G401.6 (cell line): ENCODE data around the gene TANGO2.

Source experiments
- FAIRE-seq: peaks from 2 replicates; lab custom pipeline; 2012; peaks lifted over from hg19 to GRCh38; lab: Jason Lieb, UNC

The TANGO2 gene

DNA sequence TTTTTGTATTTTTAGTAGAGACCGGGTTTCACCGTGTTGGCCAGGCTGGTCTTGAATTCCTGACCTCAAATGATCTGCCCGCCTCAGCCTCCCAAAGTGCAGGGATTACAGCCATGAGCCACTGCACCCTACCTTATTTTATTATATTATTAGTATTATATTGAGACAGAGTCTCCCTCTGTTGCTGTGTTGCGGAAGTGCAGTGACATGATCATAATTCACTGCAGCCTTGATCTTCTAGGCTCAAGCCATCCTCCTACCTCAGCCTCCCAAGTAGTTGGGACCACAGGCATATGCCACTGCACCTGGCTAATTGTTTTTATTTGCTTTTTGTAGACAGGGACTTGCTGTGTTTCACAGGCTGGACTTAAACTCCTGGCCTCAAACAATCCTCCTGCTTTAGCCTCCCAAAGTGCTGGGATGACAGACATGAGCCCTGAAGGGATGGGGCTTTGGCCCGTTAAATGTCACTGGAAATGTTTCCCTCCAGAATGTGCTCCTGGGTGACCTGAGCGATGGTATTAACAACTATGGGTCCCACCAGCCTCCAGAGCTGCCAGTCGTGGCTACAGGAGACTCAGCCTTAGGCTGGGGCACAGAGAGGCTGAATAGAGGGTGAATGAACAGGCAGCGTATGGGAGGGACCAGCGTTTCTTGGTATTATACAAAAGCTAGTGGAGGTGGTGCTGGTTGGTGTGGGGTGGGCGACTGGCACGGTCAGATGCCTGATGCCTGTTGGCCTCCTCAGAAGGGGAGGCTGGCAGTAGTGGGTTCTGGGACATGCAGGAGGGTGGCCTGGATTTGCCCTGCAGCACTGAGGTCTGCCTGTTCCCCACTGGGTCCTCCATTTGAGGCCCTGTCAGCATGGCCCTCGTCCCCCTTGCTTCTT is 7.3 kb downstream of the TANGO2 start:
- FAIRE-seq = no peak

DNA sequence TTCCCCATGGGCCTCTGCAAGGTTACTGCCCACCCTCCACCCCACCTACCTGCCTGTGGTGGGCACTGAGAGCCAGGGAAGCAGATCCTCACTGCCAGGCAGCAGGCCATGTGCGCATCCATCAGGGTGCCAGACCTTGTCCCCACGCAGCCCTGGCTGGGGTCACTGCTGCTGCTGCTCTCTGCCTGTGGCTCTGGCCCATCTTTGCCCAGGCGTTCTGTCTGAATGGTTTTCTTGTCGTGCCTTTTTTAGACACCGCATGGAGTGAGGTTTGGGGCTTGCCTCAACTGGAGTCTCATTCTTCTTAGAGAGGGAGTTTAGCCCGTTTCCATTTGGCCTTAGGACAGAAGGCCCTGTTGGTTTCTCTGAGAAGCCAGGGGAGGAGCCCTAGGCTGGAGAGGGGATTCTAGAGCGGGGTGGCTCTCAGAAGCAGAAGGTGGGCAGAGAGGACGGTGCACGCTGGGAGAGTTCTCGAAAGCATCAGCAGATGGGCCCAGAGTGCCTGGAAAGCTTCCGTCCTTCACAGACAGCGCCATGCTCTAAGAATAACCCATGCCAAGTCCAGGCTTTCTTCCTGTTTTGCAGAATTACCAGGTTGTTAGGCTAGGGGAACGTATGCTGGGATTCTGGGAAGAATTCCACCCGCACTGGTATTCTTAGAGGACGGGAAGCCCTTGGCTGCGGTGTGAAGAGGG is 8.1 kb downstream of the TANGO2 start:
- no peak for FAIRE-seq

DNA sequence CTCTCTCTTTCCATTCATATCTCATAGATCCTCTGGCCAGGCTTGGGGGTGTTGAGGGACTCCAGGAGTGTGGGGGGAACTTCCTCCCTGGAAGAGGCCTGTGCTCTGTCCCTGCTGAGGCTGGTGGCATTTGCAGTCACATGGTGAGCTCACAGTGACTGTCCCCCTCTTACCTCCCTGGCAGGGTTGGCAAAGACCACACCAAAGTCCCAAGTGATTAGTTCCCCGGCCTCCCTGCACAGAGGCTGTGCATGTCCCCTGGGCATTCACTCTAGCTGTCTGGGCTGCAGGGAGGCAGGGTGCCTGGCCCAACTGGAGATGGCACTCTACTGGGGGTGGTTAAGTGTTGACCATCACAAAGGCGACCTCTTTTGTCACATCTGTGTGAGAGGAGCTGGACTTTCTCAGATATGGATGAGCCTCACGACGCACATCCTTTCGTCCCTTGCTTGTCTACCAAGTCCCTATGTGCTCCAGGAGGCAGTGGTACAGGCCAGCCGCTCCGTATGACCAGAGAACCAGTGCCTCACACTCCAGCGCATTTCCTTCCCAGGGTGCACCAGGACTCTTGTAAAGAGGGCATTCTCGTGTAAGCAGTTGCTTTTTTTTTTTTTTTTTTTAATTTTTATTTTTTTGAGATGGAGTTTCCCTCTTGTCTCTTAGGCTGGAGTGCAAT is 8.8 kb downstream of the TANGO2 start:
- FAIRE-seq = no peak

DNA sequence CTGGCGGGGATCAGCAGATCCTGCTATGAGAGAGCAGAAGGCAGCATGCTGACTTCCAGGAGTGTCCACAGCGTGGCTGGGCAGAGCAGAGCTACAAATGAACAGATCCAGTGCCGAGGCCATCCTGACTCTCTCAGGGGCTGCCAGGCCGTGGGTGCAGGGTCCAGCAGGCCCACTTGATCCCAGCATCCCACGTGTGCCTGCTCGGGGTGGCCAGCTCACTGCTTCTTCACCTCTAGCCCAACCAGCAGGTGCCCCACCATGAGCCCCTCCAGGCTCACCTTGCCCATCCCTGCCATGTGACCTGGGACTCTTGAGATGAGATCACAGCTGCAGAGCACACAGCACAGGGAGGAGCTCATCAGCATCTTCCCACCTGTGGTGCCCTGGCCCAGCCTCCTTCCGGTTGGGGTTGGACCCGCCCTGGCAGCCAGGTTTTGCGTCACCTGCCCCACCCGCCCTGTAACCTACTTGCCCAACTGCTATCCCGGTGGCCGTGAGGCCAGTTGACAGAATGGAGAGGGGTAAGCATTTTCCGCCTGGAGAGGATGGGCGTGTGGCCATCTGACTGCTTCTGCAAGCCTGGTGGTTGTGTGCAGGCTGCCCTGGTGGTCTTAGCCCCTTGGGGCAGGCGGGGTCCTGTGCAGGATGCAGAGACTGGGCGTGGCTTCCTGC is 11.0 kb downstream of the TANGO2 start:
- no peak for FAIRE-seq

DNA sequence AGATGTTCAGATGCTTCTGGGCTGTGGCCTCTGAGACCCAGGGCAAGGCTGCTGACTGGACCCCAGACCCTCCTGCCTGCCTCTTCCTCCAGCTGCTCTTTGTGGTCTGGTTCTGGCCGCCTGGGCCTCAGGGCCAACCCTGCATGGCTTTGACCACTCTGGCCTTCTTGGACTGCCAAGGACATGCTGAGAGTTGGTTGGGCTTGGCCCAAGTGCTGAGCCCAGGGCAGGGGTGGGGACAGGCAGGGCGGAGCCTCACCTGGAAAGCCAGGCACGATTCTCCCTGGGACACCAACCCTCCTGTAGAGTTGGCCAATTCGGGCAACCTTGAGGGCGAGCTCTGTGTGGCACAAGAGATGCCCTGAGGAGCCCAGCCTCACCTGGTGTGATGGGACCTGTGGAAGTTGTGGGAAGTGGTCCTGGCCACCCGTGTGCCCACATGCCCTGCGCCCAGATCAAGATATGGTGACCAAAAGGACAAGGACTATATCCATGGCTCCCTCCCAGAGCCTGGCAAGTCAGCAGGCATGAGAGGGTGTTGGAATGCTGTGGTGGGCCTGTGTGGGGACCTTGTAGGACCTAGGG is 11.6 kb downstream of the TANGO2 start:
- FAIRE-seq = no peak

DNA sequence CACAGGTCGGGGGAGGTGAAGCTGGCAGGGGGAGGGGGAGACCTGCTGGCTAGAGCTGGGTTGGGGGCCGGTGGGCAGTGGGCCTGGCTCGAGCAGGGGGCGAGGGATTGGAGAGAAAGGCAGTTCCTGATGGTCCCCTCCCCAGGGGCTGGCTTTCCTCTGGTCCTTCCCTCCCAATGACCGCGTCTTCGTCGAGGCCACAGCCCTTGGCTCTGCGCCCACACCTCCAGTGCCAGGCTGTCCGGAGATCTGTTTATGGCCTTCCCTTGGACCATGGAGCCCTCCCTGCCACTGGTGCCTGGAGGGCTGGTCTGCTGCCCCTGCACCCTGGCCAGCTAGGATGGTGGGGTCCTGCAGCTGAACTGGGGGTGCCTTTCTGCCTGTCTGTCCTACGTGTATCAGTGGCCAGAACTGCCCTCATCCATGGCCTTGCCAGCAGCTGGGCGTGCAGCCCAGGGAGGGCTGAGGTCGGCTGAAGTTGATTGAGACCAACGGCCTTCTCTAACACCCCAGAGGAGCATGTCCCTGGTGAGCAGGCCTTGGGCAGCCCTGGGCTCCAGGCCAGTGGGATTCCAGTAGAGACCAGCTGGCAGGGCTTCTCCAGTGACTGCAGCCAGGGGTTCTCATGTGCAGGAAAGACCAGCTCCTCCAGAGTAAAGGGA is 12.3 kb downstream of the TANGO2 start:
- FAIRE-seq = no peak

DNA sequence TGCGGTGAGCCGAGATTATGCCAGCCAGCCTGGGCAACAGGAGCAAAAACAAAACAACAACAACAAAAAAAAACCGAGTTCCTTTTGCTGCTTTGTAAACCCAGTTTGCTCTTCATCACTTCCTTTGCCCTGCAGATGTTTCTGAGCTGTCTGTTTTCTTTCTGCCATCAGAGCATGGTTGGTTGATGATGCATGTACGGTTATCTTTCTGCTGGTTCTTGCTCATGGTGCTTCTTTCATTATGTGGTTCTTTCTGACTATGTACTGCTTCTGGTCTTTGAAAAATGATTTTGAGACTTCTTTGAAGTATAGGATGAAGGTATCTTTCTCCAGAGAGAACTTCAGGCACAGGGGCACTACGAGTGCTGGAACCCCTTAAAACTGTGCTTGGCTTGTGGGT is 13.2 kb downstream of the TANGO2 start:
- no peak for FAIRE-seq

DNA sequence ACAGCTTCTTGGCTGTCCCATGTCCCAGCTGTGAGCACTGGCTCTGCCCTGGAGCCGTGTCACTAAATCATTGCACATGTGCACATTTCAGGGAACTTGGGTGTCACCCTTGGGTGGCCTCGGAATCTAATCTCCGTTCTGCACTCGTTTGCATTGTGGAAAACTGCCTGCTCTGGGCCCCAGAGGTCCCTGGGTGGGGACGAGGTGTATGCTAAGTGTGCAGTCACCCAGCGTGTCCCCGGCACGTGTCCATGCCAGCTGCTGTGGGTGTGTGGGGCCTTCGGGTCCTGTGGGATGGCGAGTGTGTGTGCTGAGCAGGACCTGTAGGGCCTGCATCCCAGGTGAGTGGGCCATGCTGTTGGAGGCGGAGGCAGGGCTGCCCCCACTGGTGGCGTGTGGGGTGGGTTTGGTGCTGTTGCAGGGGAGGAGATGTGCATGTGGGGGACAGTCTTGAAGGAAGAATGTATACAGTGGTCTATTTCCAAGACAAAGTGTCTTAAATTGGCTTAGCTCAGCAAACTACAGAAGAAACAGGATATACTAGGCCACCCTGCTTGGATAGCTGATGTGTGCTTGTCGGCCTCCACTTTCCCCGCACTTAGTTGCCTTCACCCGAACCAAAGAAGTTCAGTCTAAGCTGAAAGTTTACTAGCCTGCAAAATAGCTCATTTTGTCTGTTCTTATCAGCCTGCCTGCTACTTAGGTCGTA is 14.6 kb downstream of the TANGO2 start:
- FAIRE-seq = no peak

DNA sequence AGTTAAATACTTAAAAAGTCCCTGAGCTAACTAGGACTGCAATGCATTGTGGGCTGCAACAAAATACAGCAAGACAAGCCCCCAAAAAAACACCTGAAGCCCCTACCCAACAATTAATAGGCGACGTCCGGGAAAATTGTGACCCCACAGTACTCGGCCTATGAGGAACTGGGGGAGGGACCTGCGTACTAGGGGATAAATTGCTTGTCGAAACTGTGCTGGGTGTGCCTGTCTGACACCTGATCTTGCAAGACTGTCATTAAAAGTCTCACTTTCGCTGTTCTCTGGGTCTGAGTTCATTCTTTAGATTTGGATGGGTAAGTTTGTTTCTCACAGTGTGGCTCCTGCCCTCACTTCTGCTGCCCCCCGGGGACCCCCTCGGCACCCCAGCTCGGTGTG is 15.2 kb downstream of the TANGO2 start:
- no peak for FAIRE-seq

DNA sequence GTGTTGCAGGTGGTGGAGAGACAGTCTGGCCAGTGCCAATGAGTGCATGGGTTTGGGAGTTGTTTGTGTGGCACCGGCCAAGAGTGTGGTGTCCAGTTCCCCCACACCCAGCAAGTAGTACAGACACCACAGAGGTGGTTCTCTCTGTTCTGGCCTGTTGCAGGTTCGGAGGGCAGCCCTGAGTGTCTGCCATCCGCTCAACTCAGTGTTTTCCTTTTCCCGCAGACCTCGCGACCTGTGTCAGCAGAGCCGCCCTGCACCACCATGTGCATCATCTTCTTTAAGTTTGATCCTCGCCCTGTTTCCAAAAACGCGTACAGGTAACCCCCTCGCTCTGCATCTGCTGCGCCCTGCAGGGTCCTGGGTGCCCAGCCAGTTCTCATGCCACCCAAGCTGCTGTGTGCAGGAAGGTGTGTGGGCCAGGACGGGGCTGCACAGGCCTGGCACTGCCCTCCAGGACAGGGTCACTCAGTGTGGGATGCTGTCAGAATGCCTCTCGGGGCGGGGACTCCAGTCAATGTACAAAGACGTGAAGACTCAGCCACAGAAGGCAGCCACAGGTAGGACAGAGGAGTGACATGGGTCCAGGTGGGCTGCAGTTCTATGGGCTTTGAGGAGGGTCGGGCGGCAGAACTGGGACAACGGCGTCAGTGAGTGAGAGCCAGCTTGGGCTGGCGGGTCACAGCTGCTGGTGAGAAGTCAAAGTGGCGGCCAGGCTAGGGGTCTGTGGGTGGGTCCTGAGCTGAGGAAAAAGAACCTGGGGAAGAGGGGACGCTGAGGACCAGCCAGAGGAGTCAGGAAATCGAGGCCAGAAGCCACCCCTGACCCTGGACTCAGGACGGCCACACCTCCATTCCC is 15.9 kb downstream of the TANGO2 start:
- no peak for FAIRE-seq

DNA sequence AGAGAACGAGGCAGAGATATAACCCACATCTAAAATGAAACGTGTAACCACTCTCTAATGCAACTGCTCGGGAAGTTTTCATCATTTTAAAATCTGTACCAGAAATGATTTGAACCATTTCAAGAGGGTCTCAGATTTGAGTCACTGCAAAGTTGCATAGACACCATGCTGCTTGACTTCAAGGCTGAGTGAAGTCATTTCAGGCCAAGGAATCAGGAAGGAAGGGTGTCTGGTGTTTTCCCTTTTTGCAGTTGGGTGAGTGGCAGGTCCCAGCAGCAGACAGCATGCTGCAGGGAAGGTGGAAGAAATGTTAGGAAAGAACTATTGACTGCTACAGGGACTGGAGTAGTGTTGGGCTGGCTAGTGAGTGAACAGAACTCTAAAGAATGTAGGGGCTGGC is 16.5 kb downstream of the TANGO2 start:
- FAIRE-seq = no peak

DNA sequence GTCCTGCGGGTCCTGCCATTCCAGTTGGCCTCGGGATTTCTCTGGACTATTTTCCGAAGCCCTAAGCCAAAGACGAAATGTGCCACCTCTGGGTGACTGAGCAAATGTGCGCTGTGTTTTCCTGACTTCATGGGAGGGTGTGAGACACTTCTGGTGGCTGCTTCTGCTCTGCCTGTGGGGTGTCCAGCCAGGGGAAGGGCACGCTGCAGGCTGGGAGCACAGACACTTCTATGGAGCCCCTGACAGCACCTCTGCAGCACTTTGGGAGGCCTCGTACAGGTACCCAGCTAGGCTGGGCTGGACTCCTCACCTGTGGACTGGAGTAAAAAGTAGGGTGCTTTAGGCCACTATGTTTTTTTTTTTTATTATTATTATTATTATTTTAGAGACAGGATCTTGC is 17.7 kb downstream of the TANGO2 start:
- FAIRE-seq = no peak

DNA sequence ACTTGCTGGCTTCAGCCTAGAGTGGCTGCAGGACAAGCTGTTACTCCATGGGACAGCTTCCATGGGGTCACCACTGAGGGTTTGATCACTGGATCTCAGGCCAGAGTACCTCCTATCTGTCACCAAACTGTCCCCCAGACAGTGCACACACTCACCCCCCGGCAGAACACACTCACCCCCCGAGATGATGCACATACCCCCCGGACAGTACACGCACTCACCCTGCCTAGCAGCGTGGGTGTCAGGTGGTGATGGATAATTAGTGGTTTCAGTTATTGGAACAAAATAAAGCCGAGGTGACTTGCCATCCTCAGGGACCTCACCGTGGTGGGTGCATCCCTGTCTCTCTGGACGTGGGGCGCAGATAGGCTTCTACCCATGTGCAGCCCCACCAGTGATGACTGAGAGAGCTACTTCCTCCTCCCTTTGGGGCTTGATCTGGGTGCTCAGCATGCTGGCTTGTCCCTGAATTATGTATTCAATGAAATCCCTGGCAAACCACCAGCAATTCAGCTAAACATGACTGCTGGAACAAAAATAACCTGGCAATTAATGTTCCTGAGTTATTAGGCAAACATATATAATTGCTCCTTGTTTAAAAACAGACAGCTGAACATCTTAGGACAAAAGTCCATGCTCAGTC is 18.9 kb downstream of the TANGO2 start:
- FAIRE-seq = no peak

DNA sequence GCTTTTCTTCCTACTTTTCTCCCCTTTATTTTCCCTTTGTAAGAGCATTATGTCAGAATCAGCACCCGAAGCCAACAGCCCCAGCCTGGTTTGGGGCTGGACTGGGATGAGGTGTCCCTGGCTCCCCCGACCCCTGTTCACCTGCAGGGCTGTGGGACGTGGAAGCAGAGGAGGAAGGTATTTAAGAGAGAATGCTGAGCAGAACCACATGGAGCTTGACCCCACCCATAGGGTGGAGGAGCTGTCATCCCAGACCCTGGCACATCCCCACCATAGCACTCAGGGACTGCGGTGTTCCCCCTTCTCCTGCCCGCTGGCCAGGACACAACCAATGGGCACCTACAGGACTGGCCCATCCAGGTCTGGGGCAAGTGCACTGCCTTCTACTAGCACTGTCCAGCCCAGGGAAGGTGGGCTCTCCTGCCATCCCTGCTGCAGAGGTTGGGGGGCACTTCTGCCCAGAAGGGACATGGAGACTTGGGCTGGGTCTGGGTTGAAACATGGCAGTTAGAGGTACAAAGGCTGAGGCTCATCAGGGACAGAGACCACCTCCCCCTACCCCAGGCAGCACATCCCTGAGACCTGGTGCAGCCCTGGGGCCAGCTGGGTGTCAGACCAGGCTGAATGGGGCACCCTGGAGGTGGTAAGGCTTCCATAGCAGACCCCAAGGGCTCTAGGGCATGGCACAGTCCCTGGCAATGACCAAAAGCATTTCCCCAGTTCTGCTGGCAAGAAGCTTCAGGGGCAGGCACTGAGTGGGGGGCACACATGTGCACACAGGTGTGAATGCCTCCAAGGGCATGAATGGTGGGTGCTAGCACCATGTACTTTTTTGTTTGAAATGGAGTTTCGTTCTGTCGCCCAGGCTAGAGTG is 19.7 kb downstream of the TANGO2 start:
- FAIRE-seq = no peak

DNA sequence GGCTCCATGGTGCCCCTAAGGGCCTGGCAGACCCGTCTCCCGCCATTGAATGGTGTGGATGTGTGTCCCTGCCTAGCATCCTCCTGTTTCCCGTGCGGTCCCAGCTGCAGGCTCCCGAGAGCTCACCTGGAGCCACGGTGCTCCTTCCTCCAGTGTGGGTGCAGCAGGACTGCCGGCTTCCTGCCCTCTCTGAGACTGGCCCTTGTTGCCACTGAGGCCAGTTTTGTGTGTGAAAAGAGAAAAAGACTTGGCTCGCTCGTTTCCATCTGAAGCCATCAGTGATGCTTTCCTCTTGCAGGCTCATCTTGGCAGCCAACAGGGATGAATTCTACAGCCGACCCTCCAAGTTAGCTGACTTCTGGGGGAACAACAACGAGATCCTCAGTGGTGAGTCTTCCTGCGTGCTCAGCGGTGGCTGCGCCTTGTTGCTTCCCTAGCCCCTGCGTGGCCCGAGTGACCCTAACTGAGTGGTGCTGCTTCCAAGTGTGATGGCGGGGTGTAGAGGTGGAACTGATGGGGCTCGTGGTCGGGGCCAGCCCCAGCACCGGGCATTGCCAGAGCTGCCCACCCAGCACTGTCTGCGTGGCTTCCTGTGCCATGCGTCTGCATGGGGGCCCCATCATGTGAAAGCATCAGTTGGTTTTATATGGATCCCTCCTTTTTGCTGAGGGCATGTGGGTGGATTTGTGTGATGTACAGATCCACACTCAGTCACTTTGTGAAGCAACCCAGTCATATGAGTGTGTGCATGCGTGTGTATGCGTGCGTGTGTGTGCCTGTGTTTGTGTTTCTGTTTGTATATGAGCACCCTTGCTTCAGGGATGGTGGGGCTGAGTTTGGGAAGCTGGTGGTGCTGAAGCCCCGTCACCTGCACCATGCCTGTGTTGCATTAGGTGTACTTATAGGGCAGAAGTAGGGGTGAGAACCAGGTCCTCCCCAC is 22.4 kb downstream of the TANGO2 start:
- FAIRE-seq = no peak

DNA sequence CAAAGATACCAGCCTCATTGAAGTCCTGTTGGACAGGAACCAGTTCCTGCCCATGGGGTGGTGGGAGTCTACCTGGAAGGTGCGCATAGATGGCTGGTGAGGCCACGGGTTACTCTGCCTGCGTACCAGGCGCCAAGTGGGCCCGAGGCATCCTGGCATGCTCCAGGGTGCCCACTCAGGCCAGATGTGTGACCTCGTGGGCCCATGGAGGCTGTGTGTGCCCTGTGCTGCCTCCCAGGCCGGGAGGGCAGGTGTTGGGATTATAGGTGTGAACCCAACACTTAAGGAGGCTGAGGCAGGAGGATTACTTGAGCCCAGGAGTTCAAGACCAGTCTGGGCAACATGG is 23.1 kb downstream of the TANGO2 start:
- FAIRE-seq = no peak

DNA sequence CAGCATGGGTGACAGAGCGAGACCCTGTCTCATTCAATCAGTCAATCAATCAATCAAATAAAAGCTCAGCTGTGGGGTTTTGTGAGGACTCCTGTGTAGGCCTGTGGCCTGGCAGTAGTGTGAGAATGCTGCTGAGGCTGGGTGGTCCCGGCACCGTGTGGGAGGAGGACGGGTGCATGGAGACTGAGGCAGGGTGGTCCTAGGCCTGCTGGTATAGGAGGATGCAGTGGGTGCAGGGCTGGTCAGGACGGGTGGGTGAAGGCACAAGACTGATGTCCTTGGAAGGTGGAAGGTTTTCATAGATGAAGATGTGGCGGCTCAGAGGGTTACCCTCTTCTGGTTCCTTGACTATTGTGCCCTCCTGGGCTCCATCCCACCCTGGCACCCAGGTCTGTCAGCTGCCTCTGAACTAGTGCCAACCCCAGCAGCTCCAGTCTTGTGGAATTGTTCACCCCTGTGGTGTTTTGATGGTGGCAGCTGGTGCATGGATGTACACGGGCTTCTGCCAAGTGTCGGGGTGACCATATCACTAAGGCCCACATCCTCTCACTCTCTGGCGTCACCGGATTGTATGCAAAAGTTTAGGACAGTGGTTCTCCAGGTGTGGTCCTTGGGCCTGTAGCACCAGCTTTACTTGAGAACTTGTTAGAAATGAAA is 23.7 kb downstream of the TANGO2 start:
- FAIRE-seq = no peak
